ENCODE results near the gene PSKH1. TPM values are rescaled to one million over a fixed set of nuclear protein-coding genes. Genes with fewer than 3 reads are reported as not detected.

The PSKH1 gene
- total and polyA plus RNA-seq, 10 donors, result 5.0 to 31.3 (median 20.5) TPM

GRCh38 chr16:67845291-67846062 is 47.6 kb upstream of the PSKH1 start:
- peak overlapping the region in 7 of 8 donors; percentile 70 to 100 (median 98) for H3K4me3 ChIP-seq
- H3K27ac ChIP-seq, result peak overlapping the region in 7 of 8 donors; percentile 92 to 100 (median 95)
- no peaks in the 10 kb centered on the region for H3K9me3 ChIP-seq
- TF ChIP-seq CTCF (IDR thresholded peaks at IDR 0.05 in 8 of 11, conservative IDR thresholded peaks at IDR 0.05 in 3 of 11), result no peak
- no peak for TF ChIP-seq POLR2AphosphoS5 (IDR thresholded peaks at IDR 0.05)
- no peak for TF ChIP-seq POLR2A (IDR thresholded peaks at IDR 0.05)
- WGBS, 5 donors, result 54 to 67% (median 62%) methylated on average over 5 of the region's 5 CpGs
- no peak for DNase-seq
- H3K4me1 ChIP-seq, result peaks cover 40 to 81% (median 65%) of the 10 kb centered on the region in 6 donors
- intact Hi-C loops (cut with DNase I; ENCODE audit: low total_unique reads), result loop anchor here (10.0 kb wide), 1 partner anchor 89 kb away; the partner anchor contains the start of genes CTRL and PSMB10
- H3K36me3 ChIP-seq, result peaks cover 0 to 12% (median 0%) of the 10 kb centered on the region in 6 donors
- H3K27me3 ChIP-seq (replicated peaks in 1 of 7), result no peaks in the 10 kb centered on the region

- DNase-seq, result no peak
- Histone ChIP-seq H3K4me3 (peak overlapping the region; percentile 61 to 100 (median 98)), H3K36me3 (peaks cover 0 to 15% (median 0%) of the 10 kb centered on the region in 6 donors), H3K4me1 (peaks cover 40 to 86% (median 67%) of the 10 kb centered on the region in 6 donors), H3K9me3 (no peaks in the 10 kb centered on the region), H3K27ac (peak overlapping the region; percentile 75 to 100 (median 94)), H3K27me3 (replicated peaks in 1 of 7) (no peaks in the 10 kb centered on the region)
- TF ChIP-seq POLR2A (IDR thresholded peaks at IDR 0.05) (no peak), CTCF (IDR thresholded peaks at IDR 0.05 in 8 of 11, conservative IDR thresholded peaks at IDR 0.05 in 3 of 11) (no peak), POLR2AphosphoS5 (IDR thresholded peaks at IDR 0.05) (no peak)
- intact Hi-C loops (cut with DNase I; ENCODE audit: low total_unique reads), result loop anchor here (10.0 kb wide), 1 partner anchor 89 kb away; the partner anchor contains the start of genes CTRL and PSMB10
- WGBS, 5 donors, result 0 to 4% (median 3%) methylated on average over 2 of the region's 2 CpGs
These were observed 47.1 kb upstream of the PSKH1 start for GRCh38 chr16:67846063-67846319.

- DNase-seq, result peak; percentile 99
- Histone ChIP-seq H3K36me3 (peaks cover 0 to 15% (median 0%) of the 10 kb centered on the region in 6 donors), H3K4me3 (peak within 1 kb of the TSS; percentile 61 to 100 (median 98)), H3K27ac (peak within 1 kb of the TSS; percentile 75 to 100 (median 94)), H3K4me1 (peaks cover 40 to 87% (median 67%) of the 10 kb centered on the region in 6 donors), H3K27me3 (replicated peaks in 1 of 7) (no peaks in the 10 kb centered on the region), H3K9me3 (no peaks in the 10 kb centered on the region)
- WGBS, 5 donors, result 0 to 1% (median 1%) methylated on average over 31 to 57 of the region's 57 CpGs
- intact Hi-C loops (cut with DNase I; ENCODE audit: low total_unique reads), result loop anchor here (10.0 kb wide), 1 partner anchor 88 kb away; the partner anchor contains the start of genes CTRL and PSMB10
- TF ChIP-seq CTCF (IDR thresholded peaks at IDR 0.05 in 8 of 11, conservative IDR thresholded peaks at IDR 0.05 in 3 of 11), result peak in 4 of 11 experiments; percentile 9 to 52 (median 23)
- peak; percentile 88 to 95 (median 91) for TF ChIP-seq POLR2AphosphoS5 (IDR thresholded peaks at IDR 0.05)
- TF ChIP-seq POLR2A (IDR thresholded peaks at IDR 0.05), result peak in 2 of 3 donors; percentile 38 to 59
These were observed 46.6 kb upstream of the PSKH1 start, which contains the start of gene NUTF2 for GRCh38 chr16:67846320-67847063. TSS of gene NUTF2 (plus strand) at chr16:67846933. CDS start at chr16:67865131, 18,198 bp downstream.
